Left lobe of liver (tissue), 2 donors: ENCODE results near the gene RIMBP3B. TPM values are rescaled to one million over a fixed set of nuclear protein-coding genes. Genes with fewer than 3 reads are reported as not detected.
"Not testable (repeated sequence)": the region's sequence is repeated elsewhere in the genome, so short reads cannot be mapped to it uniquely, and the experiment has no call there.

Experiments
- ATAC-seq: fragments of 200-7000 bp; cut with Tn5 transposase; one replicate; pipeline ENCODE4 v1.9.1; 2020; ENCODE audit warnings: mild to moderate bottlenecking, moderate library complexity
- DNase-seq: peaks from one replicate; pipeline ENCODE4 v3.0.0-alpha.2; 2020; ENCODE audit warnings: low spot score
- total RNA-seq: library from RNA; stranded (reverse); gene quantifications from one replicate; pipeline ENCODE4 v1.2.1, GENCODE V29; 2021
- donor health status: DM: no; HTN: no; CAD: no; lungs with moderate emphysema.
- donor health status: DM: no; HTN: yes; CAD: no.

The RIMBP3B gene
- total RNA-seq: 0.08 TPM

- peak; percentile 87 for ATAC-seq
- DNase-seq: not testable (repeated sequence)
These were observed at the start of gene RIMBP3B for GRCh38 chr22:21383701-21384467. RIMBP3B (plus strand) TSS chr22:21383751; CDS start chr22:21383859, 108 bp downstream.

- not testable (repeated sequence) for ATAC-seq, DNase-seq
These were observed 26.0 kb upstream of the RIMBP3B start for GRCh38 chr22:21357527-21357926.

- not testable (repeated sequence) for ATAC-seq, DNase-seq
These were observed 23.0 kb upstream of the RIMBP3B start for GRCh38 chr22:21360525-21360924.

- not testable (repeated sequence) for ATAC-seq, DNase-seq
These were observed 21.1 kb upstream of the RIMBP3B start for GRCh38 chr22:21362473-21362872.

GRCh38 chr22:21363061-21363460 lies 20.5 kb upstream of the RIMBP3B start:
- not testable (repeated sequence) for ATAC-seq, DNase-seq

- not testable (repeated sequence) for ATAC-seq, DNase-seq
These were observed 19.7 kb upstream of the RIMBP3B start for GRCh38 chr22:21363803-21364202.

- ATAC-seq, DNase-seq: not testable (repeated sequence)
These were observed 19.2 kb upstream of the RIMBP3B start for GRCh38 chr22:21364362-21364761.

- not testable (repeated sequence) for ATAC-seq, DNase-seq
These were observed 18.2 kb upstream of the RIMBP3B start for GRCh38 chr22:21365337-21365736.

GRCh38 chr22:21368603-21369310 lies 14.8 kb upstream of the RIMBP3B start:
- ATAC-seq, DNase-seq: not testable (repeated sequence)

- not testable (repeated sequence) for ATAC-seq, DNase-seq
These were observed 7.7 kb upstream of the RIMBP3B start for GRCh38 chr22:21375880-21376279.

- DNase-seq: not testable (repeated sequence)
- ATAC-seq: peak; percentile 53
These were observed 1.2 kb downstream of the RIMBP3B start for GRCh38 chr22:21384468-21385357.

- not testable (repeated sequence) for ATAC-seq, DNase-seq
These were observed 5.9 kb downstream of the RIMBP3B start for GRCh38 chr22:21389480-21389879.

- not testable (repeated sequence) for DNase-seq, ATAC-seq
These were observed 6.5 kb downstream of the RIMBP3B start for GRCh38 chr22:21390013-21390412.

GRCh38 chr22:21394613-21395012 lies 11.1 kb downstream of the RIMBP3B start:
- not testable (repeated sequence) for DNase-seq, ATAC-seq

GRCh38 chr22:21401197-21401969 lies 17.8 kb downstream of the RIMBP3B start:
- ATAC-seq: peak; percentile 64
- not testable (repeated sequence) for DNase-seq

GRCh38 chr22:21402763-21403314 lies 19.3 kb downstream of the RIMBP3B start:
- ATAC-seq, DNase-seq: not testable (repeated sequence)

- ATAC-seq: not testable (repeated sequence)
These were observed 23.6 kb downstream of the RIMBP3B start for GRCh38 chr22:21407139-21407538.

GRCh38 chr22:21407792-21408191 lies 24.2 kb downstream of the RIMBP3B start:
- ATAC-seq, DNase-seq: not testable (repeated sequence)

More at GRCh38 chr22:21407139-21407538, 23.6 kb downstream of the RIMBP3B start:
- not testable (repeated sequence) for DNase-seq

GRCh38 chr22:21416375-21416774 lies 32.8 kb downstream of the RIMBP3B start:
- ATAC-seq: peak; percentile 6
- not testable (repeated sequence) for DNase-seq
